GM13977 (cell line): ENCODE measurements around the gene MNX1.

Experiments used
- DNase-seq: peaks from one replicate; pipeline ENCODE4 v3.0.0; 2012; ENCODE audit warnings: low spot score
- CTCF ChIP-seq: IDR thresholded peaks from 2 replicates; pipeline ENCODE4 v1.5.1; 2012; ENCODE audit warnings: mild to moderate bottlenecking, control low read depth; ENCODE audit not compliant: insufficient read depth; ENCODE audit errors: extremely low read depth, missing control alignments
- in situ Hi-C: fragments of 300-500 bp; cut with MboI; formaldehyde crosslinking; loops from one replicate; pipeline ENCODE4 v1.12.0; 2022; ENCODE audit warnings: low sequenced_read_pairs, low pct_unique_long_range_greater_than_20kb, mixed read lengths, inconsistent platforms; ENCODE audit not compliant: unreplicated experiment

MNX1 gene

DNA sequence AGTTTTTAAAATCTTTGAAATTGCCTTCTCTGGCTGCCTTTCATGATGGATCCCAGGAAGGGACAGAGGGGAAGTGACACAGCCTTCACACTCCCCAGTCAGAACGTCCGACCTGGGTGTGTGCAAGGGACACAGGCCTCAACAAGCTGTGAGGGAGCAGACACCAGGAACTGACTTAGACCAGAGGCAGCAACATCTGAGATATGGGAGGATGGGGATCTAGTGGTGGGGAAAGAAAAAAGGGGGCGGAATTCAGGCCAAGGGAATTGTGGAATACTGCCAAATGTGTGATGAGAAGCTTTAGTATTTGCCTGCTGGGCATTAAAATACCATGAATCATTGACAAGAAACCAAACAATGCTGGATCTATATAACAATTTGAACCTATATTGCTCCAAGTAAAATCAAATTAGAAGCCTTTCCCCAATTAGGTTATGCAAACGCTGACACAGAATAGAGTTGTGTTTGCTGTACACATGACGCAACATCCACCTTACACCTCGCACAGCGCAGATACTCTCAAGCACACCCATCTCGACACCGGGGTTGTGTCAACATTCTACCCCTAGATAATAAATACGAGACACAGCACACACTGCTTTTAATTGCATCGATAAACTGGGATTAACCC is 17.2 kb upstream of the MNX1 start:
- no peak for DNase-seq
- in situ Hi-C loops = no loop called here
- no peak for TF ChIP-seq CTCF

DNA sequence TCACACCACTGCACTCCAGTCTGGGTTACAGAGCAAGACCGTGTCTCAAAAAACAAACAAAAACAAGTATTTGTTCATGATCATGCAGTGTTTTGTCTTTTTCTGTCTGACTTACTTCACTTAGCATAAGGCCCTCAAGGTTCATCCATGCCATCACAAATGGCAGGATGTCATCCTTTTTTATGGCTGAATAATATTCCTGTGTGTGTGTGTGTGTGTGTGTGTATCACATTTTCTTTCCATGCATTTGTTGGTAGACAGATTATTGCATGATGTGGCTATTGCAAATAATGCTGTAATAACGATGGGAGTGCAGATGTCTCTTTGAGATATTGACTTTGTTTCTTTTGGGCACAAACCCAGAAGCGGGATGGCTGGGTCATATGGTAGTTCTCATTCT is 14.3 kb upstream of the MNX1 start:
- in situ Hi-C loops = loop anchor here (25.0 kb wide), 2 partner anchors 1237 to 1562 kb away; partner anchors contain the start of gene EN2
- DNase-seq = no peak
- no peak for TF ChIP-seq CTCF

GRCh38 chr7:157023589-157023905 is 13.1 kb upstream of the MNX1 start:
- no peak for DNase-seq
- in situ Hi-C loops = loop anchor here (25.0 kb wide), 2 partner anchors 1236 to 1561 kb away; partner anchors contain the start of gene EN2
- TF ChIP-seq CTCF = no peak

GRCh38 chr7:157022681-157023588 is 12.5 kb upstream of the MNX1 start:
- in situ Hi-C loops = loop anchor here (25.0 kb wide), 2 partner anchors 1236 to 1561 kb away; partner anchors contain the start of gene EN2
- DNase-seq = no peak
- TF ChIP-seq CTCF = no peak

DNA sequence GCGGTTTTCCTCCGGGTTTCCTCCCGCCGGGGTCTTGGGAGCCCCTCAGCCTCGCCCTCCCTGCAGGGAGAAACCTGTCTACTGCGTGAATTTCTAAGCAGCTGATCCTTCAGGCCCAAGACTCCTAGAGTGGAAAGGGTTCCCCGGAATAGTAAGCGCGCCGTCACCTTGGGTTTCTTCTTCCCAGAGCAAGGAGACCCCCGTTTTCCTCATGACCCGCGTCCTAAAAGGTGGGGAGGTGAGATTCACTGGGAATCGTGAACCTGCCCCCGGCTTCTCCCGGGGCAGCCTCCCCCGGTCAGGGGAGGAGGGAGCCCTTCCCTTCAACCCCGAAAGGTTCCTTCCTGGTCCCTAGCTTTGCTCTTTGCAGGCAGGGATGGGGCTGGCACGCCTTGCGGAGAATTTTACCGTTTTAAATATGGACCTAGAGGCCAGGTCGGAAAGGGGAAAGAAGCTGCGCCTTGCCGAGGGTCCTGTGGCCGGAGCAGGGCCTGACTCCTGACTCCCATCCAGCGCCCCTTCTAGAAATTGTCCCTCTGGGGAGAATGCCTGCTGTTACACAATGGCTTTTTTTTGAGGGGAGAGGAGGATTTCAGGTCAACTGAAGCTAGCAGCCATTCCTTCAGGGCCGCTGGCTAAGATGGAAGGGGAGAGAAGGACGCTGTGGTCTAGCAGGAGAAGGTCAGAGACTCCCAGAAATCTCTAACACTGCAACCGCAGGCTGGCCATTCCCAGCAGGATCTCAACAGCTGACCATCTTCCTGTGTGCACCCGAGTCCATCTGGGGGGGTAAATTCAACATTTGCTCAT is 11.6 kb upstream of the MNX1 start:
- in situ Hi-C loops = loop anchor here (25.0 kb wide), 2 partner anchors 1235 to 1560 kb away; partner anchors contain the start of gene EN2
- TF ChIP-seq CTCF = no peak
- no peak for DNase-seq
